AG04449 (cell line): Measurements from ENCODE around the gene KCNC2.

Experiments used
- CTCF ChIA-PET: fragments of 350-600 bp; formaldehyde crosslinking; extraction: SDS; loops from one replicate; lab custom pipeline; 2021; ENCODE audit warnings: antibody characterized with exemption; lab: Yijun Ruan, JAX
- POLR2A ChIA-PET: fragments of 400-600, 350-600 bp; formaldehyde crosslinking; extraction: SDS; loops from one replicate; lab custom pipeline; 2020; ENCODE audit warnings: antibody characterized with exemption, inconsistent platforms; lab: Yijun Ruan, JAX
- DNase-seq: peaks from one replicate; pipeline ENCODE4 v3.0.0-alpha.2; 2010; ENCODE audit warnings: low read depth, low spot score
- H3K4me3 ChIP-seq: 2 replicates; pipeline ENCODE4 v1.5.1; 2011; ENCODE audit warnings: low read depth, mild to moderate bottlenecking, control low read depth, low read length
- TF ChIP-seq, protein P1 (sequence below): IDR thresholded peaks from one replicate; pipeline ENCODE4 v1.5.1; 2011; ENCODE audit warnings: mild to moderate bottlenecking, moderate library complexity, low read length, control low read depth, inconsistent platforms; ENCODE audit not compliant: insufficient read depth; ENCODE audit errors: missing control alignments

Gene KCNC2

DNA sequence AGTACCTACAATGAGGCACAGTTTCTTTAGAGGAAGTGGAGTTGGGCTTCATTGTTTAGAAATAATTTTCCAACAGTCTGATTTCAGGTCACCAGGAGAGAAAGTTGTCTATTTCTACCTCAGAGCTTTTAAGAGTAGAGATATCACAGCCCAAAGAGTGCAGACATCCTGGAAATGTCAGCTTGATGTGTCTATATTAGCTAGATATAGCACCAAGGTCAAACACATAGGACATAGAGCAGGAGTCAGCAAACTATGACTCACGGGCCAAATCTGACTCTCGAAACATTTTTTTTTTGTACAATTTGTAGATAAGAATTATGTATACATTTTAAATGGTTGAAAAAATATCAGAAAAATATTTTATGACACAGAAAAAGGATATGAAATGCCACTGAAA, 53.7 kb downstream of the KCNC2 start:
- POLR2A ChIA-PET, result no interaction called here
- CTCF ChIA-PET, result no interaction called here

DNA sequence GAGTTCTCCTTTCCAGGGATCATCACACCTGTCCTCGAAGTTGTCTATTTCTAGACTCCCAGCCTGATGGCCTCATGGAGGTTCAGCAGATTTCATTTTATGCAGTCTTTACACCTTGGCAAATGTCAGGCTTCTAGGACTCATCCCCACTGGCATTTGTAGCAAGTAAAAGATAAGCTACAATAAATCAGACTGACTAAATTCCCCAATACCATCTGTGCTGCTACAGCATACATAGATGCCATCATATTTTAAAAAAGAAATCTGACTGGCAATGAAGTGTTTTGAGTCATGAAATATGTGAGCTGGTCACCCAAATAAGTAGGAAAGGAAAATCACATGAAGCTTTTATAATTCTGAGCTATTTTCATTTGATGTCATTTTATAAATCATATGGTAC, 55.3 kb downstream of the KCNC2 start:
- ChIA-PET POLR2A (no interaction called here), CTCF (no interaction called here)
- DNase-seq, result no peak
- TF ChIP-seq, protein P1, sequence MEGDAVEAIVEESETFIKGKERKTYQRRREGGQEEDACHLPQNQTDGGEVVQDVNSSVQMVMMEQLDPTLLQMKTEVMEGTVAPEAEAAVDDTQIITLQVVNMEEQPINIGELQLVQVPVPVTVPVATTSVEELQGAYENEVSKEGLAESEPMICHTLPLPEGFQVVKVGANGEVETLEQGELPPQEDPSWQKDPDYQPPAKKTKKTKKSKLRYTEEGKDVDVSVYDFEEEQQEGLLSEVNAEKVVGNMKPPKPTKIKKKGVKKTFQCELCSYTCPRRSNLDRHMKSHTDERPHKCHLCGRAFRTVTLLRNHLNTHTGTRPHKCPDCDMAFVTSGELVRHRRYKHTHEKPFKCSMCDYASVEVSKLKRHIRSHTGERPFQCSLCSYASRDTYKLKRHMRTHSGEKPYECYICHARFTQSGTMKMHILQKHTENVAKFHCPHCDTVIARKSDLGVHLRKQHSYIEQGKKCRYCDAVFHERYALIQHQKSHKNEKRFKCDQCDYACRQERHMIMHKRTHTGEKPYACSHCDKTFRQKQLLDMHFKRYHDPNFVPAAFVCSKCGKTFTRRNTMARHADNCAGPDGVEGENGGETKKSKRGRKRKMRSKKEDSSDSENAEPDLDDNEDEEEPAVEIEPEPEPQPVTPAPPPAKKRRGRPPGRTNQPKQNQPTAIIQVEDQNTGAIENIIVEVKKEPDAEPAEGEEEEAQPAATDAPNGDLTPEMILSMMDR, result no peak
- no peak overlapping the region for H3K4me3 ChIP-seq

More for the DNA sequence above, 53.7 kb downstream of the KCNC2 start:
- TF ChIP-seq, protein P1, result no peak
- DNase-seq, result no peak
- no peak overlapping the region for H3K4me3 ChIP-seq

DNA sequence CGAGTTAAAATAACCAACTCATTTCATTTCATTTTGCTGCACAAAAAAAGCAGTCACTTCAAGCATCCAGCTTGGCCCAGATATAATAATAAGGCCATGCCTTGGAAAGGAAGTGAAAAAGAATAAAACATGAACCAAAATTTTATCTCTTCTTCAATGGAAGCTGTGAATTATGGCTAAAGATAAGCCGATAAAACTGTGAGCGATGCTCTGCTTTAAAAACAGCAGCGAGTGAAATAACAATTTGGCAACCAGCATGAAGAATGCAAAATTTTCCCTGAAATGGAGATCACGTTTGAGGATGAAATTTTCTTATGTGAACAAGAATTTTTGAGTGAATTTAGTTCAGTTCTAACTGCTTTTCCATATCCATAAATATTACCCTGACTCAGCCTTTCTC, 70.4 kb downstream of the KCNC2 start:
- no peak overlapping the region for H3K4me3 ChIP-seq
- POLR2A ChIA-PET, result no interaction called here
- TF ChIP-seq, protein P1, result no peak
- DNase-seq, result no peak
- CTCF ChIA-PET, result no interaction called here

DNA sequence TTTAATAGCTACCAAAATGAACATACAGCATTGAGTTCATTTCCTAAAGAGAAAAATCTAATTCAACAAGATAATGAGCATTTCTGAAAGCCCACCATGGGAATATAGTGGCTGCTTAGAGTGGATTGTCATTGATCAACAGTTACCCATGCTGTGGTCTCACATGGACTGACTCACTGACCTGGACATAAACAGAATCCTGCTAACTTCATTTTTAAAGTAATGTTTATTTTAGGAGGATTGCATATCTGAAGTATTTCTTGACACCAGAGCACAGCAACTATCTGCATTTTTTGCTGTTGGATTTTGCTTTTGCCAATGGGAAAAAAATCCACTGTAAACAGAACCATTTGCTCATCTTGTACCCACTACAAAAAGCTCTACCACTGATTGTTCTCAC, 71.7 kb downstream of the KCNC2 start:
- POLR2A ChIA-PET, result no interaction called here
- no peak overlapping the region for H3K4me3 ChIP-seq
- TF ChIP-seq, protein P1, result no peak
- CTCF ChIA-PET, result no interaction called here
- DNase-seq, result no peak

DNA sequence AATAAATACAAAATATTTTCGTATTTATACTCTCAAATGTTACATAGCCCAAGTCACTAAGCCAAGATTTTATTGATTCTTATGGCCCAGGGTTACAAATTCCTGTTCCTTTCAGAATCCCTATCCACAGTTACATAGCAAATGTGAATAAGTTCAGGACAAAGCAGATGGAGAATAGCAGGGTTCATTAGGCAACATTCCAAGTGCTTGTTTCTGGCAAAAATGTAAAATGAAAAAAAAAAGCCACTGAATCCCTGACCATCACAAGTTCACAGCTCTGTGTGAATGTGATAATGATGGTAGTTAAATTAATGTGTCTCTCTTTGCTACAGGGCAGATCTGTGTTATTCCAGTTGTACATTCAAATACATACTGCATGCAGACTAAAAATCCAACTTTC, 74.6 kb downstream of the KCNC2 start:
- POLR2A ChIA-PET, result no interaction called here
- TF ChIP-seq, protein P1, result no peak
- DNase-seq, result no peak
- no peak overlapping the region for H3K4me3 ChIP-seq
- CTCF ChIA-PET, result no interaction called here

DNA sequence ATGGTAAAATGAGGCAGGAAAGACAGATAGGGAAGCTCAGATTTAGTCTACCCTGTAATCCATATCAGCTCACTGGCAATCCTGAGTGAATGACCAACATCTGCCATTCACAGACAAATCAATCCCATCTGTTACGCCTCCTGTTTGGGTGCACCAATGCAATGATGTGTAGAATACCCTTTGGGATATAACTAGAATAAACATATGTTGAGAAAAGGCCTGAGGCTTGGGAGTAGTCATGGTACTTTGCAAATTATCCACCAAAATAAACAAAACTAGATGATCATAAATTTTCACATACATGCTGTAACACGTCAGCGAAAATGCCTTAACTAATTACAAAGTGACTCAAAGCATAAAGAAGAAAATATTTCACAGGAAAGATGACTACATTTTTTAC, 78.8 kb downstream of the KCNC2 start:
- no peak for DNase-seq
- TF ChIP-seq, protein P1, result no peak
- no peak overlapping the region for H3K4me3 ChIP-seq
- ChIA-PET POLR2A (no interaction called here), CTCF (no interaction called here)
